ENCODE data around the gene RAB25.

Gene RAB25

DNA sequence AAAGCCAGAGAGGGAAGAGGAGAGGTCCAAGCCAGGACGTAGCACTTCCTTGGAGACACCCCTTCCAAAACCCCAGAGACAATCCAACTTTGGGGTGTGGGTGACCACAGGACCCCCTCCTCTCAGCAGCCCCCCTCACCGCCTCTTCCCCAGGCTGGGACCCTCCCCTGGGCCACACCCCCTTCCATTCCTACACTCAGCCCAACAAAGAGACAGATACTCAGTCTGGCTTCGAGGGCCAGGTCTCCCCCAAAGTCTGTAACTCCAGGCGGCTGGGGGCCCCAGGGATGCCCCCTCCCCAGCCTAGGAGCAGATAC, 19.9 kb downstream of the RAB25 start:
- no peak for DNase-seq

DNA sequence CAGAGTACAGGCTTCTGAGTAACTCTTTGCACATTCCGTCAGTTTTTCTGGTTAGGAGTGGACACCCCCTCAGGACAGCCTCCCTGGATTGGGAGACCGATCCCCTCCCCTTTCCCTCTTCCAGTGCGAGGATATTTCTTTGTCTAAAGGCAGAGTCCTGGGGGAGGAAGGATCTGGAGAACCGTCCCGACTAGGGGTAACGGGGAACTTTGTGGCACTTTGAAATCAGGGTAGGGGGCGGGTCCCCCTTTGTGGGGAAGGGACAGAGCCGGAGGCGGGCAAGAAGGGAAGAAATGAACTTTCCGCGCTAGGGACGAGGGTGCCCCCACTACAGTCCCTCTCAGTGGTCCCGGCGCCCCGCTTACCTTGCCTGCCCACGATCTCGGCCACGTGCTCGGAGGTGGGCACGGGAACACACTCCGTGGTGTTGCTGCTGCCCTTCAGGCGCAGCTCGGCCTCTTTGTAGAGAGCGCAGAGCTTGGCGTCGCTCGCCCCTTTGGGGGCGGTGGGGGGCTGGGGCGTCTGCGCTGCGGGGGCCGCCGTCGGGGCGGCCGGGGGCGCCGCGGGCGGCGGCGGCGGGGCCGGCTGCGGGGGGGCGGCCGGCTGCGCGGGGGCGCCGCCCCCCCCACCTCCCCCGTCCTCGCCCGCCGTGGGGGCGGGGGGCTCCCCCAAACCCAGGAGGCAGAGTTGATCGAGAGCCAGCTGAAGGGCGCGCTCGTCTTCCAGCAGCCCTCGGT, 20.4 kb downstream of the RAB25 start:
- DNase-seq: no peak

DNA sequence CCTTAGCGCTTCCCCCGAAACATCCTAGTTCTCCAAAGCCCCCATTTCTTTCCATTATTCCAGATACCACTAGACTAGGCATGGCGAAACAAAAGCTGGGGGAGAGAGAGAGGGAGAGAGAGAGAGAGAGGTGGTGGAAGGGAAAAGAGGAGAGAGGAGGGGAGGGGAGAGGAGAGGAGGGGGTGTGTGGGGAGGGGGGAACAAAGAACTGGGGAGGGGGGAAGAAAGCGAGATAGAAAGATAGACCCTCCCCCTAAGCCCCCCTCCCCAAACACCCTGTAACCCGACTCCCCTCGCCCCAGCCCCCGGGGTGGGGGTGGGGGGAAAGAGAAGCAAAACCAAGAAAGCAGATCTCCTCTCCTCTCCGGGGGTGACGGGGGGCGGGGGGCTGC, 21.0 kb downstream of the RAB25 start:
- DNase-seq: peak; percentile 14

DNA sequence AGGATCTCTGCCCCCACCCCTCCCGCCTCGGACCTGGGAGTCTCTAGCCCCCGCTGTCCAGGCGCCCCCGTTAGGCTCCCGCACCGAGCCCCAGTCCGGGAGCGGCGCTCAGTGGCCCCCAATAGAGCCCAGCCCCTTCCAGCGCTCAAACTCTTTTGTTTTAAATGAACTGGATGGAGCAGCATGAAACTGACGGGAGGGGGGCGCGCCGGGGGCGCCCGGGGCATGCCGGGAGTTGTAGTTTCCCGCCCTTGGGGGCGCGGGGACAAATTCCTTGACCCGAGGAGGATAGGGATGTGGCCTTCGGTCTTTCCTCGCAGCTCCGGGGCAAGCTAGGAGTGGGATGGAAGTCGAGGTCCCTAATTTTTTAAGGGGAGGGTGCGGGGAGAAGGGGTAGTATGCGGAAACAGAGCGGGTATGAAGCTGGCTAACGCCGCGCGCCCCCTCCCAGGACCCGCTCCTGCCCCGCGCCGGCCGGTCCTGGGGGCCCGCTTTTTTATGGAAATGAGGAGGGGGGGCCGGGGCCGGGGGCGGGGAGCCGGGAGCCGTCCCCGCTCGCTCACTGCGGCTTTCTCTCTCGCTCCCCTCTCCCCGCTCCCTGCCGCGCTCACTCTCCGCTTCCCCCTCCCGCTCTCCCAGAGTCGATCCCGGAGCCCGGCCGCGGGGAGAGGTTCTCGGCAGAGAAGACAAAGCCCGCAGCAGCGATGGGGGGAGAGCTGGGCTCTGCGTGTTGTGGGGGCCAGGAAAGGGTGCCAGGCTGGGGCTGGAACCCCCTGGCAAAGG, 21.5 kb downstream of the RAB25 start, which contains the start of gene MEX3A:
Gene MEX3A (minus strand): TSS at position 157 of the 783 bp plus-strand sequence. CDS start 467 bp downstream, outside the sequence.
- DNase-seq: peak; percentile 80

DNA sequence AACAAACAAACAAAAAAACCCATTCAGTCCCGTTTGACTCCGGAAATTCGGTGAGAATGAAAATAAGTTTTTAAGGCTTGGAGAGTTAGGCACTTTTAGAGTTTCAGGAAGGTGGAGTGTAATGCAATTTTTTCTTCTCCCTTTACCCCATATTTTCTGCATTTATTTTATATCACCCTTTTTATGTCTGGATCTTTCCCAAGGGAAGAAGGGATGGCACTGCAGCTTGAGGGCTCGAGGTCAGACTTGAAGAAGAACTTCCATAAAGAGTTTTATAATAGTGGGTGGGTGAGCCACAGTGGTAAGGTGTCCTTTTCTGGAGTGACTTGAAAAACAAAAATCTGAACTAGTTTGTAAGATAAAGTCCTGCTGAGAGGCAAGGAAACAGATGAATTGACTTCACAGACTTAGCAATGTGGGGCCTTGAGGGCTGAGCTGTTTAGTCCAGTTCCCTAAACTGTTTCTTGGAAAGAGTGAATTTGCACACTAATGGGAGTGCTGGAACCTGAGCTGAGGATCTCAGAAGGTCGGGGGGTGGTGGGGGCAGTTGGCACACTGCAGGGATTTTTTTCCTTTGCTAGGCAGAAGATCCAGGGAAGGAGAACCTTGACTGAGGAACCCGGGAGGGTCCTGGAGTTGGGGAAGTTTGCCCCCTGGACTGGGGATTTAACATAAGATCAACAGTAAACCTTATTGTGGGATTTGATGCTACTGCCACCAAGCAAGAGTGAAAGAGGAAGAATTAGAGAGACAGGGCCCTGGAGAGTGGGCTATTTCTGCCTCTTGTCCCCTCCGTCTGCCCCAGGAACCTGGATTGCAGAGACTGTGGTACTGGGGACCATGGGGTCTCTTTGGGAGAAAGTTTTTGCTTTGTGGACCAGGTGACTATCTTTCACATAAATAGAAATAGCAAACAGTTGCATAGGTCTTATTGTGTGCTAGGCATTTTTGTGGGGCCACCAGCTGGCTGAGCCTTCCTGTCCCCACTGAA, 23.1 kb downstream of the RAB25 start:
- no peak for DNase-seq

DNA sequence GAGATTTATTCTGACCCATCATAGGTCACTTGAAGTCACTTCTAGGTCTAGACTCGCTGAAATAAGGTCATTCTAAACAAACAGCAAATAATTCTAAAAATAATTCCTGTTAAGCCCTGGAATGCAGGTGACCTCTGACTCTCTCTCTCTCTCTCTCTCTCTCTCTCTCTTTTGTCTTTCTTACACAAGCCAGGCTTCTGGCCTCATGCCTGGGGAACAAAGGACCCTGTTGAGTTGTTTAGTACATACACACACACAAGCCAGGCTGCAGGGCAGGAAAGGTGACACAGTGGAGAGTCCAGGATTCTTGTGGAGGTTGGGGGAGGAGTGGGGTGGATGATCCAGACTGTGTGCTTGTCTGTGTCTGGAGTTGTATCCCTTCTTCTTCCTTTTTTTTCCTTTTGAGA, 25.3 kb downstream of the RAB25 start:
- DNase-seq: no peak

DNA sequence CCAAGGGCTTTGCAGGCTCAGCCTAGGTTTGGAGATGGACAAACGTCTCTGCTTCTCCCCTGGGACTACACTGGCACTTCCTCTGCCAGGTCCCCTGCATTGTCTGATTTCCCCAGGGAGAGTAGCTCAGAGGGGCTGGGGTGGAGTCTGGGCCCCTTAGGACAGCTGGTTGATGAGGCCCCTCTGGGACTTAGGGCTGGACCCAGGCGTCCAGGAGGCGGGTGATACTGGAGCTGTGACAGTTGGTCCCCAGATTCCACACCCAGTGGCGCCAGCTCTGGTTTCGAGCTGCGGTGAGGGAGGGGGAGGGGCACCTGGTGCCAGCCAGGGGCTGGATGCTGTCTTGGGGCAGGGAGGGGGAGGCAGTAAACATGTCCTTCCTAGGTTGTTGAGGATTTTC, 28.7 kb downstream of the RAB25 start:
- no peak for DNase-seq

DNA sequence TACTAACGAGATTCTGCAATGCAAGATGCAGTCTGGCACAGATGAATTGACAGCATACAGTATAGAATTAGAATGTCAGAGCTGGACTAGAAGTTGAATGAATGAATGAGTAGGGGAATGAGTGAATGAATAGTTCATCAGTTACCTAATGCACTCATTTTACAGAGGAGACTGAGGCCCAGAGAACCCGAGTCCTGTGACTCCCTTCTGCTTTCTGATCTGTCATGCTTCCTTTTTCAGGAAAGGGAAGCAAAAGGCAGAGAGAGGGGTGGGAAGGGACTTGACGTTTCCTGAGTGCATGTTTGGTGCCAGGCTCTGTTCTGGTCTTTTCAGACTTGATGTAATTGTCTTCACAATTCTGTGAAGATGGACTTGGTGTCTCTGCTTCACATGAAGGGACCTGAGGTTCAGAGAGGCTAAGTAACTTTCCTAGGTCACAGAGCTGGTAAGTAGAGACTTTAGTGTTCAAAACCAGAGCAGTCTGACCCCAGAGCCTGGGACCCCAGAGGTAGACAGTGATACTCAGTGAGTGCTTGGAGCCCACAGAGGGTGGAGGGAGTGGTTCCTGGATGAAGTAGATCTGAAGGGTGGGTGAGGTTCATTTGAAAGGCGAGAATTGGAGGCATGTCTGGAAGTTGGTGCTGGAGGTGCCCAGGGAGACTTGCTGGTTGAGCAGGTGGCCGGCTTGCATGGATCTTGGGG, 29.3 kb downstream of the RAB25 start:
- DNase-seq: no peak

DNA sequence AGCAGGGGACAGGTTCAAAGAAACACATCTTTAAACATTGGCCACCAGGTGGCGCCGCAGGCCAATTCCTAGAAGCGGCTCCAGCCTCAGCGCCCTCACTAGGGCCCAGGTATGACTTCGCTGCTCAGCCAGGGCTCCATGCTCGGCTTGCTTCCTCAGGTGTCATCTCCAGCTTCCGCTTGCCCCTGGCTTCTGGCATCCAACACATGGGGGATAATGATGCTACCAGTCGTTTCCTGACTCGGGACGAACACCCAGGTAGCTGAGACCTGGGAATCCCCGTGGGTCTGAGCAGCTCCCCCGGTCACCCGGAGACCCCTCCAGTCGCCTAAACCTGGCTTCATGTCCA, 29.9 kb downstream of the RAB25 start:
- peak; percentile 74 for DNase-seq

DNA sequence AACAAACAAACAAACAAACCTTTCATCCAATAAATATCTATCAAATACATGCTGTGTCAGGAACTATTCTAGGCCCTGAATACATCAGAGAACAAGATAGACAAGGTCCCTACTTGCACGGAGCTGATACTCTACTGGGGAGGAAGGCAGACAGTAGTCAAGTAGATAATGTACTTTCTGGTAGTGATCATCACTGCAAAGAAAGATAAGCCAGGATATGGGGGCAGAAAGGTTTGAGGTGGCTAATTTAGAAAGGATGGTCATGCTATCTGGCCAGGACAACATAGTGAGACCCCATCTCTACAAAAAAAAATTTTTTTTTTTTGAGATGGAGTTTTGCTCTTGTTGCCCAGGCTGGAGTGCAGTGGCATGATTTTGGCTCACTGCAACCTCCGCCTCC, 30.6 kb downstream of the RAB25 start:
- no peak for DNase-seq

DNA sequence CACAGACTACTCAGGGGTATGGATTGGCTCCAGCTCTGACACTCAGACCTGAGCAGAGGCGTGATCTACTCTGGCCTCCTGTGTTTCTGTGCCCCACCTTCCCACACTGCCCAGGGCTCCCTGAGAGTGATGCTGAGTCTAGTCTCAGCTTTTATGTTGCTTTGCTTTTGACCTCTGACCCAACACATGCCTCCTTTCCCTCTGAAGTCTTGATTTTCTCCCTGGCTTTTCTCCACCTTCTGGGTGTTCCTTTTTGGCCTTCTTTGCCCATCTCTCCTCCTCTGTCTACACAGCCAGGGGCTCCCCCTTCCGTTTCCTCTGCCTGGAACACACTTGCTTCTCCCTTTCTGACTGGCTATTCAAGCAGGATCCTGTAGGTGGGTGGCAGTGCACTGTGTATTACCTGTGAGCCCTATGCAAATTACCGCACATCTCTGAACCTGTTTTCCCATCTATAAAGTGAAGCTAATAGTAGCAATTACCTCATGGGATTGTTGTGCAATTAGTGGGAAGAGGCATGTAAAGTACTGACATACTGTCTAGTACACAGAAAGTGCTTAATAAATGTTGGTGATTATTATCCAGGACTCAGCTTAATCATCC, 35.0 kb downstream of the RAB25 start:
- no peak for DNase-seq

DNA sequence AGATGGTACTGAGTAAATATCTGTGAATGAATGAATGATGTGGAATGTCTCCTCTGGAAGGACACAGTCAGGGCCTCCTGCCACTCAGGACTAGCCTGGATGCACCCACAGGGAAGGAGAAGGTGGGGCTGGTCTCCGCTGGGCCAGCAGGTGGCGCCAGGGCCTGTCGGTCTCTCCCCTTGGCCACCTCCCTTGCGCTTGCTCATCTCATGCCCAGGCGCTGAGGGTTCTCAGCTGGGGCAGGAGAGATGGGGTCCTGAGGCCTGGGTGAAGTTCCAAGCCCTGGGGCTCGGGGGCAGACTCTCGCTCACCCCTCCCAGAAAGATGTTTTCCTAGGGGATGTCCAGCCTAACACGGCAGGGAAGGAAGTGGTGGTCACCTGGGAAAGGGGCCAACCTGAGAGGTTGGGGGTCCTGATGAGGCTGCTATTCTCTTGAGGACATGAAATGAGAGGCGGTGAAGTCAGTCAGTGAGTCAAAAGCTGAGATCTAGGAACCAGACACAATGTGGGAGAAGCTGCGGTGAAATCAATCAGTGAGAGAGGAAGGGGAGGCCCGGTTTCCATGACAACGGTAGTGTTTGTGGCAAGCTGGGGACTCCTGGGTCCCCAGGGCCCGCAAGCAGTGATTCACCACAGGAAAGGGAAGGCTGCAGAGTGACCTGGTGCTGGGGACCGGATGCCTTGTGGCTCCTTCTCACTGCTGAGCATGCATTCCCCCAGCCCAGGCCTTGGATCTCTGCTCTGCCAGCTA, 35.9 kb downstream of the RAB25 start:
- peak; percentile 58 for DNase-seq

DNA sequence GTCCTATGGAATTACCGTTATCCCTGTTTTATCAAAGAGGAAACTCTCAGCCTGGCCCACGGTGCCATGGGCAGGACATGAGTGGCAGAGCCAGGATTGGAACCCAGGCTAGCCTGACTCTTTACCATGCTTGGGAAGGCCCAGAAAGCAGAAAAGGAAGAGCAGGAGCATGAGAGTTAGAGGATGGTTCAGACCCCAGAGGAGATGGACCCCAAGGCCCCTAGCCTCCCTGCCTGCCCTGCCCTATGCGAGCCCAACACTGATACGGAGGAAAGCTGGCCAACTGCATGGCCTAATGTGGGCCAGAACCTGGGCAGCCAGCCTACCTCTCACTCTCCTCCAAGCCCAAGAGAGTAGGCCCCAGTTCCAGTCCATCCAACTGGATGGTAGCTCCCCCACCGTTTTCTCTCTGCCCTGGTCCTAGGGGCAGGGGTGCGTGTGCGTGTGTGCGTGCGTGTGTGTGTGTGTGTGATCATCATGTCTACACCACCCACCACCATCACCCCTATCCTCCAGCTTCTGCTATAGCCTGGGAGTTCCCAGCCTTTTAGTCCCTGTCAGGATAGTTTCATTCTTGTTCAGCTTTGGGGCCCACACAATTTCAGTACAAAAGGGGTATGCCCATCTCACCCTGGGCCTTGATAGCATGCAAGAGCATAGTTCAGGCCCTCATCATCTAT, 36.7 kb downstream of the RAB25 start:
- no peak for DNase-seq

DNA sequence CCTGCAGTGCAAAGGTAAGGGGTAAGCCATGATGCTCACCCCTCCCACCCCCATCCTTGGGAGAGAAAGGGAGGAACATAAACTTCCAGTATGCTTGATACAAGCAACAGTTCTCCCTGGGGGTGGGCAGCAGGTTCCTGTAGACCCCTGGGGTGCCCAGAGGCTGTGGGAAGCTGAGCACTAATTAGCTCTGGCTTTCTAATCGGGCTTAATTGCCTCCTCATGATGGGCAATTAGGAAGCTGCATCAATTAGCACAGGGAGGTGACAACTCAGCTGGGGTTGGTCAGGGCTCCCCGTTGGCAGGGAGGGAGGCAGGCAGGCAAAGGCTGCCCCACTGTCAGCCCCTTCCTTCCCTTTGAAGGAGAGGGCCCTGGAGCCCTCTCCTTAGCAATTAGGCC, 37.8 kb downstream of the RAB25 start:
- DNase-seq: no peak

DNA sequence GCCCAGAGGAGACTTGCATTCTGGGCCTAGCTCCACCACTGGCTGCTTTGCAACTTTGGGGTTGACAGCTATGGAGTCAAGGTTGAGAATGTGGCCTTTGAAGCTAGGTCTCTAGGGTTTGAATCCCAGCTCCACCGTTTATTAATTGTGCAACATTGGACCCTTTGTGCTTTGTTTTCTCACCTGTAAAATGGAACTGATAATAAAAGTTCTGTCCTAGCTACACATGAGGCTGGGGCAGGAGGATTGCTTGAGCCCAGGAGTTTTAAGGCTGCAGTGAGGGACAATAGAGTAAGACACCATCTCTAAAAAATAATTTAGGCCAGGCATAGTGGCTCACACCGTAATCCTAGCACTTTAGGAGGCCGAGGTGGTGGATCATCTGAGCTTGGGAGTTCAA, 38.3 kb downstream of the RAB25 start:
- DNase-seq: no peak

DNA sequence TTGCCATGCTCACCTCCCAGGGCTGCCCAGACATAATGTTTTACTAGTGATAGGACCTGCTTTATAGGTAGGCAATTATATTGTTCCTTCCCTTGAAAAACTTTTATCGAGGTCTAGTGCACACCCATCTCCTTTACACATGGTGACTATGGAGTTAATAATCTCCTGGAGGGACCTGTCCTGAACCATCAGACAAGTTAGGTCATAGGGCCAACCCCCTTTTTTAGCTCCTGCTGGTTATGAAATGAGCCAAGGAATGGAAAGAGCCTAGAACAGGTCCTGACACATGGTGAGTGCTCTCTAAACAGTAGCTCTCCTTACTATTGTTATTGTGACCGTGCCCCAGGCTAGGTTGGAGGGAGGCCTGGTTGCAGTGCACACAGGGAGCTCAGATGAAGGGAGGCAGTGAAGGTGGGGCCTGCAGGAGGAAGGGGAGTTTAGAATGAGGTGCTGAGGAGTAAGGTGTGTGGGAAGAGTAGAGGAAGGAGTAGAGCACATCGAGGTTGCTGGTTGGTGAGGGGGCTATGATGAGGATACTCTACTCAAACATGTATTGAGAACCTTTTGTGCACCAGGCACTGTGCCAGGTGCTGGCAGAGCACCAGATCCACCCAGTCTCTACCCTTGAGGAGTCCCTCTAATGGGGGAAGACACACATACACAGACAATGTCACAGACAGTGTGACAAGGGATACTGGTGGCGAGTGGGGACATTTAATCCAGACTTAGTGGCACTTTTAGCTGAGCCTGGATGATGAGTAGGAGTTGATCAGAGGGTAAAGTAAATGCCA, 39.4 kb downstream of the RAB25 start:
- DNase-seq: peak; percentile 47

DNA sequence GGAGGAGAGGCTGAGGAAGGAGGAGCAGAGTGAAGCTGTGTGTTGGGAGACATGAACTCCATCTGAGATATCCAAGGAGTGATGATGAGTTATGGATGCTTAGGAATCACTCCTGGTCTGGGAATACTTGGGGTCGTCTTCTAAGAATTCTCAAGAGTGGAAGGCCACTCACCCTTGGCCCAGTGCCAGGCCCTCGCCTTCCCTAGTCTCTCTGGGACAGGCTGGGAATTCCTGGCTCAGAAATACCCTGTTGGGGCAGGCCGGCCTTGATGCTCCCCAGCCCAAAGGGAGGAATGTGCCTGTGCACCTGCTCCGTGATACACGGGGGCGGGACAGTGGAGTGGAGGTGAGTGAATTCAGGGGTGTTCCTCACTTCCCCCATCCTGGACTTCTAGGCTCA, 40.9 kb downstream of the RAB25 start:
- no peak for DNase-seq

DNA sequence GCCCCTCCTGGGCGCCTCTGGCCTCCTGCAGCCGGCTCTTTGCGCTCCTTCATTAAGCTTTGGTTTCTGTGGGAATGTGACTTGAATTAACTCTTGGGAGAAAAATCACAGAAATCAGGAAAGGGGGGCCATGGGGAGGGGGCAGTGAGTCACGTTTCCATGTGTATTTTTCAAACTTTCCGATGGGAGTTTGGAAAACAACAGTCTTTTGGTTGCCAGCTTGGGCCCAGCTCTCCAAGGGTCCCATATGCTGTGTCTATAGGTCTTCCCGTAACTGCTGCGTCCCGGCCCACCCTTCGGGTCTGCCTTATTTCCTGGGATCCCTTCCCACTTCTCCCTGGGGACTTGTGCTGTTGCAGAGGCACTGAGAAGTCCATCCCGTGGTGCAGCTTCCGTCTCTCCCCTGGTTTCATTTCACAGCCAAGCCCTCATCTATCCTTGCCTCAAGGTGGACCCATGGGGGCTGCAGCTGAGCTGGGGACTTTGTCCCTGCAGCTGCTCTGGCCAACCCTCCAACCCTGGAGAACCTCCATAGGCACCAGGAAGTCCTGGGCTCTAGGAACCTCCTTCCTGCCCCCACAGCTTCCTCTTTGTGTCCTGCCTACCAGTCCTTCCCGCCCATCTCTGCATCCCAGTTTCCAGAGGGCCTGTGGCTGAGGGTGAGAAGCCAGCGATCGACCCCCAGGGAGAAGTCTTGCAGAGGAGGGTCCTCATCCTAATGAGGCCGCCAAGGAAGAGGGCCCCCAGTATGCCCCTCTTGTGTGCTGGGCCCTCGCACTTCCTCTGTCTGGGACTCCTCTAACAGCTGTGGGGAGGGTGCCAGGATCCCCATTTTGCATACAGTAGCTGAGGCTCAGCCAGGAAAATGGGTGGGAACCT, 41.9 kb downstream of the RAB25 start:
- no peak for DNase-seq

DNA sequence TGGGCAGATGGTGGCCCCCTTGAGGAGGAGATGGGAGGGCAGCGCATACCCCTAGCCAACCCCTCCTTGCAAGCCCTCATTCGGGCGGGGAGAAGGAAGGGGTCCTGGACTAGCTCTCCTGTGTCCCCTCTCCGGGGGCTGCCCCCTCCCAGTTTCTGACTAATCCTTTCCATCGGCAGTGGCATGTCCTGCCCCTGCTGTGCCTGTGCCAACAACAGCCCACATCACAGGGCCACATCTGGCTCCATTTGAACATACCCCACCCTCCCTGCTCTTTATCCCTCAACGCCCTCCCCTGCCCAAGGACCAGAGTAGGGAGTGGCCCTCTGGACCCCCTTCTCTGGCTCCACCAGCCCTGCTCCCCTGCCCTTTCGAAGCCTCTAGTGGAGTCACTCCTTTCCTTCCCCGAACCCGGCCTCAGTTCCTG, 42.6 kb downstream of the RAB25 start:
- DNase-seq: no peak

Data from NCI-H1105 treated with DMSO at 0.1 percent for 48 hours (cell line).